ENCODE data around the gene STK10.

- TF ChIP-seq POLR2AphosphoS5 (IDR thresholded peaks at IDR 0.05; ENCODE audit: borderline replicate concordance, low read depth, low read length), result no peak
- no peak for TF ChIP-seq EZH2 (IDR thresholded peaks at IDR 0.05)
Observed at GRCh38 chr5:172113036-172113435, 75.0 kb downstream of the STK10 start.

Data from SK-N-MC (cell line).